ENCODE measurements around the gene RASD2.

Gene RASD2

DNA sequence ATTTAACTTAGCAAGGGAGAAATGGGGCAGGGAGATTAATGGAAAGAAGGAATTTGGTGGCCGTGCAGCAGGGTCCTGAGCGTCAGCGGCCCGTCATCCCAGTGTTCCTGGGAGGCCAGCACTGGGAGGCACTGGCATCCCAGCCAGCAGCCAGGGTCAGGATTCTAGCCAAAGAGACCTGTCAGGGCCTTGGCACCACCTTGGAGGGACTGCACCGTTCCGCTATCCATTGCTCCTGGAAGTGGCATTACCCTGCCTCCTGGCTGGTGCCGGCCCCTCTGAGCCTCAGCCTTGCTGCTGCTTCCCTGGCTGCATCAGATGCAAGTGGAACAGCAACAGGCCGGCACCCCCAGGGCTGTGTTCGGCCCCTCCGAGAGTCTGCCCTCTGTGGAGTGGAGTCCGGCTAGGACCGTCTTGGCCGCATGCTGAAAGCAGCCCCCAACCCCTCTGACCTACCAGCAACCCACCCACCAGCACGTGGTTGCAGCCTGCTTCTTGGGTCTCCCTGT is 30.1 kb downstream of the RASD2 start:
- Histone ChIP-seq H3K9me3 (no peaks in the 10 kb centered on the region), H3K27me3 (peaks cover 0 to 38% of the 10 kb centered on the region in 2 donors), H3K4me1 (no peaks in the 10 kb centered on the region), H3K36me3 (no peaks in the 10 kb centered on the region), H3K4me3 (no peak overlapping the region), H3K27ac (no peak overlapping the region)
- TF ChIP-seq, protein P1, sequence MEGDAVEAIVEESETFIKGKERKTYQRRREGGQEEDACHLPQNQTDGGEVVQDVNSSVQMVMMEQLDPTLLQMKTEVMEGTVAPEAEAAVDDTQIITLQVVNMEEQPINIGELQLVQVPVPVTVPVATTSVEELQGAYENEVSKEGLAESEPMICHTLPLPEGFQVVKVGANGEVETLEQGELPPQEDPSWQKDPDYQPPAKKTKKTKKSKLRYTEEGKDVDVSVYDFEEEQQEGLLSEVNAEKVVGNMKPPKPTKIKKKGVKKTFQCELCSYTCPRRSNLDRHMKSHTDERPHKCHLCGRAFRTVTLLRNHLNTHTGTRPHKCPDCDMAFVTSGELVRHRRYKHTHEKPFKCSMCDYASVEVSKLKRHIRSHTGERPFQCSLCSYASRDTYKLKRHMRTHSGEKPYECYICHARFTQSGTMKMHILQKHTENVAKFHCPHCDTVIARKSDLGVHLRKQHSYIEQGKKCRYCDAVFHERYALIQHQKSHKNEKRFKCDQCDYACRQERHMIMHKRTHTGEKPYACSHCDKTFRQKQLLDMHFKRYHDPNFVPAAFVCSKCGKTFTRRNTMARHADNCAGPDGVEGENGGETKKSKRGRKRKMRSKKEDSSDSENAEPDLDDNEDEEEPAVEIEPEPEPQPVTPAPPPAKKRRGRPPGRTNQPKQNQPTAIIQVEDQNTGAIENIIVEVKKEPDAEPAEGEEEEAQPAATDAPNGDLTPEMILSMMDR (IDR thresholded peaks at IDR 0.05) = no peak
- intact Hi-C loops (cut with DNase I; ENCODE audit: low total_unique reads) = no loop called here
- DNase-seq = no peak

DNA sequence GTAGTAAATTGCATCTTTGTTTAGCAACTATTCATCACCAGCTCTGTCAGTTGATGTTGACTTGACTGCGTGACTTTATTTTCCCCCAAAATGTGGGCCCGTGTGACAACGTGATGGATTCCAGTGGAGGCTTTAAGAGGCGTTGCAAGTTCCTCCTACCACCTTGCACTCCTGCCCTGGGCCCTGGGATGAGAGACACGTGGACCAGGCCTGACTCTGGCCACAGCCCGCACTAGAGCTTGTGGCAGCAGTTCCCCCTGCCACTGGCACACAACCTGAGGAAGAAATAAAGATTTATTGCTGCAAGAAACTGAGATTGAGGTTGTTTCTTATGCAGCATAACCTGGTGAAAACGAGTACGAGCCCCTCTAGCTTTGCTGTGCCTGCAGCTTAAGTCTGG is 31.9 kb downstream of the RASD2 start:
- peaks cover 0 to 36% of the 10 kb centered on the region in 2 donors for H3K27me3 ChIP-seq
- no peak for DNase-seq
- intact Hi-C loops (cut with DNase I; ENCODE audit: low total_unique reads) = no loop called here

DNA sequence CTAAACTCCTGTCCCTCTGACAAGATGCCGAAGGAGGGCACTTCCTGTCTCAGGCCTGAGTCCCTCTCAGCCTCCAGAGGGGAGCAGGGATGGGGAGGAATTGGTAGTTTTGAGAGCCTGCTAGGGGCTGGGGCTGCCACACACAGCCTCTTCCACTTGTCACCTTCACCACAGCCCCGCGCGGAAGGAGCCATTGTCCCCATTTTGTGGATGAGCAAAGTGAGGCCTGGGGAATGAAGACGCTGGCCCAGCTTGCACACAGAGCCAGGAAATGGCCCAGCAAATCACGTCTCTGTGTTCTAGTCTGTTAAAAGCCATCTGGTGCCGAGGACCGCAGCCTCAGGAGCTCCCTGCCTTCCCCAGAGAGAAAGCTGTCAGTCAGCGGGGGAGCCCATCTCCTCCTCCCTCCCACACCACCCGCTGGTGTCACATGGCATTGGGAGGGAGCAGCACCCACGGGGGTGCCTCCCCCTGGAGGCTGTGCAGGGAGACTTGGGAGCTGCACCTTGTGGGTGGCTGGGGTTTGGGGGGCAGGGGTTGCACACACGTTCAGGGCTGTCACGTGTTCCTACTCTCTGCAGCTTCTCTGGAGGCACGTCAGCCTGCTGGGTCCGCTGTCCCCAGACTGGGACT is 34.6 kb downstream of the RASD2 start:
- intact Hi-C loops (cut with DNase I; ENCODE audit: low total_unique reads) = no loop called here
- no peak overlapping the region for H3K4me3 ChIP-seq
- H3K9me3 ChIP-seq = no peaks in the 10 kb centered on the region
- TF ChIP-seq, protein P1 (IDR thresholded peaks at IDR 0.05) = no peak
- no peak for DNase-seq
- peaks cover 0 to 21% of the 10 kb centered on the region in 2 donors for H3K27me3 ChIP-seq
- H3K27ac ChIP-seq = no peak overlapping the region
- H3K4me1 ChIP-seq = no peaks in the 10 kb centered on the region
- no peaks in the 10 kb centered on the region for H3K36me3 ChIP-seq

More for the DNA sequence above, 31.9 kb downstream of the RASD2 start:
- H3K9me3 ChIP-seq = no peaks in the 10 kb centered on the region
- no peak overlapping the region for H3K4me3 ChIP-seq
- no peaks in the 10 kb centered on the region for H3K4me1 ChIP-seq
- no peaks in the 10 kb centered on the region for H3K36me3 ChIP-seq
- TF ChIP-seq, protein P1 (IDR thresholded peaks at IDR 0.05) = no peak
- no peak overlapping the region for H3K27ac ChIP-seq

DNA sequence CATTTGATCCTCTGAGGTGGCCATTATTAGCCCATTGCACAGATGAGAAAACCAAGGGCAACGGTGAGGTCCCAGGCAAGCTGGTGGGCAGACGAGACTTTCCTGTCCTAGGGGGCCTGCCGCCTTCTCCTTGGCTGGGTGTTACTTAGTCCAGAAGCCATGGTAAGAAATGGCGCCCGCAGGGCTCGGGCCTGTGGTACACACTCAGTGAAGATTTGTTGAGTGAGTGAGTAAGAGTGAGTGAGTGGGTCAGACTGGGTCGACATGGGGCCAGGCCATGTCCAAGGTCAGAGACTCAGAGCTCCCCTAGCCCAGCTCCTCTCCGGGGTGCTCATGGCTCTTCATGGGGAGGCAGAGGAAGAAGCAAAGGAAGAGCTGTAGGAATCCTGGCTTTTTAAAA is 36.0 kb downstream of the RASD2 start:
- no peaks in the 10 kb centered on the region for H3K4me1 ChIP-seq
- intact Hi-C loops (cut with DNase I; ENCODE audit: low total_unique reads) = no loop called here
- no peaks in the 10 kb centered on the region for H3K36me3 ChIP-seq
- no peak overlapping the region for H3K4me3 ChIP-seq
- H3K27ac ChIP-seq = no peak overlapping the region
- H3K9me3 ChIP-seq = no peaks in the 10 kb centered on the region
- TF ChIP-seq, protein P1 (IDR thresholded peaks at IDR 0.05) = no peak
- DNase-seq = no peak
- peaks cover 0 to 15% of the 10 kb centered on the region in 2 donors for H3K27me3 ChIP-seq

DNA sequence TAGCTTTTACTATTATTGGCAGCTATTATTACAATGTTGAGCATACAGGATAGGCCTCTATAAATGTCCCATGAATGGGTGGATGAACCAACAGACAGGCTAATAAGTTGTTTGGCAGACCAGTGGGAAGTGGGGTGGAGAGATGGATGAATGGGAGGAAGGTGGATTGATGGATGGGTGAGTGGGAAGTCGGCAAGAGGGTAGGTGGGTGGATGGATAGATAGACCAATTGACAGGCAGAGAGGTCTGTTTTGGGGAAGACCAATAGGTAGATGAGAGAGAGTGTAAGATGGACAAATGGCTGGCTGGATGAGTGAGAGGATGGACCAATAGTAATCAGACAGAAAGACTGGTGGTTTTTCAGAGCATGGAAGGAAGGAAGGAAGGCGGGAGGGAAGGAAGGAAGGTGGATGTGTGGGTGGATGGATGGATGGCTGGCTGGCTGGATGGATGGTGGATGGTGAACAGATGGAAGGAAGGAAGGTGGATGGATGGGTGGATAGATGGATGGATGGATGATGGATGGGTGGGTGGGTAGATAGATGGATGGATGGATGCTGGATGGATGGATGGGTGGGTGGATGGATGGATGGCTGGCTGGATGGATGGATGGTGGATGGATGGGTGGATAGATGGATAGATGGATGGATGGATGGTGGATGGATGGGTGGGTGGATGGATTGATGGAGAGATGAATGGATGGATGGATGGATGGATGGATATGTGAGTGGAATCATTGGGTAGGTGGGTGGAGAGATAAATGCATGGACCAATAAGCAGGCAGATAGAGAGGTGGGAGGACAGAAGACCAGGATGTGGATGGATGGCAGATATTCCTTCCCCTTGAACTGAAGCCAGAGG is 37.4 kb downstream of the RASD2 start:
- peaks cover 0 to 2% (median 0%) of the 10 kb centered on the region in 4 donors for H3K4me1 ChIP-seq
- no peaks in the 10 kb centered on the region for H3K9me3 ChIP-seq
- no peak for DNase-seq
- H3K36me3 ChIP-seq = no peaks in the 10 kb centered on the region
- TF ChIP-seq, protein P1 (IDR thresholded peaks at IDR 0.05) = no peak
- H3K4me3 ChIP-seq = no peak overlapping the region
- H3K27ac ChIP-seq = no peak overlapping the region
- intact Hi-C loops (cut with DNase I; ENCODE audit: low total_unique reads) = no loop called here
- peaks cover 0 to 15% of the 10 kb centered on the region in 2 donors for H3K27me3 ChIP-seq
